PC-3 (cell line): ENCODE results near the gene SARM1. TPM values are rescaled to one million over a fixed set of nuclear protein-coding genes. Genes with fewer than 3 reads are reported as not detected.
"Not testable (repeated sequence)": the region's sequence is repeated elsewhere in the genome, so short reads cannot be mapped to it uniquely, and the experiment has no call there.

Source experiments
- ATAC-seq: fragments of 200-7000 bp; cut with Tn5 transposase; 2 replicates; pipeline ENCODE4 v1.9.1; 2020; ENCODE audit warnings: mild to moderate bottlenecking, moderate library complexity
- BruUV-seq: library from RNA; stranded (reverse); fragments of 400-500 nt; replicated peaks from 2 replicates; lab custom pipeline; 2021; lab: Mats Ljungman, UMichigan
- CTCF ChIA-PET: fragments of 300-600 bp; sonication (Branson Sonifier 250); formaldehyde crosslinking; loops from one replicate; lab custom pipeline; 2022; ENCODE audit warnings: antibody characterized with exemption; lab: Charles Lee
- POLR2A ChIA-PET: fragments of 300-600 bp; sonication (Branson Sonifier 250); formaldehyde crosslinking; loops from one replicate; lab custom pipeline; 2022; ENCODE audit warnings: antibody characterized with exemption; ENCODE audit not compliant: unreplicated experiment; lab: Charles Lee
- DNase-seq: peaks from one replicate; pipeline ENCODE4 v3.0.0-alpha.2; 2015
- H2AFZ ChIP-seq: fragments of 300-600 bp; sonication (generic); 2 replicates; pipeline ENCODE4 v1.6.0; 2016; ENCODE audit warnings: antibody characterized with exemption, low read length
- H3F3A ChIP-seq: fragments of 300-600 bp; sonication (generic); one replicate; pipeline ENCODE4 v1.6.0; 2017; ENCODE audit warnings: antibody characterized with exemption, low read length, control low read depth, mild to moderate bottlenecking; ENCODE audit not compliant: unreplicated experiment
- H3K27ac ChIP-seq: fragments of 300-600 bp; sonication (generic); 2 replicates; pipeline ENCODE4 v1.5.1; 2016; ENCODE audit warnings: mild to moderate bottlenecking, low read length
- H3K27me3 ChIP-seq: fragments of 300-600 bp; sonication (generic); 2 replicates; pipeline ENCODE4 v1.6.1; 2016; ENCODE audit warnings: low read length, mixed read lengths
- H3K36me3 ChIP-seq: fragments of 300-600 bp; sonication (generic); 2 replicates; pipeline ENCODE4 v1.6.1; 2016; ENCODE audit warnings: low read depth, mixed run types, low read length, mixed read lengths
- H3K4me1 ChIP-seq: fragments of 300-600 bp; sonication (generic); 2 replicates; pipeline ENCODE4 v1.5.1; 2016; ENCODE audit warnings: low read length; ENCODE audit not compliant: insufficient read depth
- H3K4me2 ChIP-seq: fragments of 300-600 bp; sonication (generic); 2 replicates; pipeline ENCODE4 v1.6.0; 2016; ENCODE audit warnings: low read length
- H3K4me3 ChIP-seq: fragments of 300-600 bp; sonication (generic); 2 replicates; pipeline ENCODE4 v1.5.1; 2016; ENCODE audit warnings: mild to moderate bottlenecking, low read length, mixed read lengths
- H3K79me2 ChIP-seq: fragments of 300-600 bp; sonication (generic); 2 replicates; pipeline ENCODE4 v1.6.1; 2017; ENCODE audit warnings: low read length, mixed read lengths
- H3K9ac ChIP-seq: fragments of 300-600 bp; sonication (generic); 2 replicates; pipeline ENCODE4 v1.6.0; 2016; ENCODE audit warnings: mild to moderate bottlenecking, low read length
- H3K9me2 ChIP-seq: fragments of 300-600 bp; sonication (generic); replicated peaks from 2 replicates; pipeline ENCODE4 v1.6.1; 2016; ENCODE audit warnings: mixed run types, low read length, mixed read lengths
- H3K9me3 ChIP-seq: fragments of 300-600 bp; sonication (generic); 2 replicates; pipeline ENCODE4 v1.6.1; 2016; ENCODE audit warnings: low read length, mixed read lengths
- H4K20me1 ChIP-seq: fragments of 300-600 bp; sonication (generic); 2 replicates; pipeline ENCODE4 v1.6.1; 2016; ENCODE audit warnings: low read length, mixed read lengths
- EZH2 ChIP-seq: fragments of 300-600 bp; sonication (generic); IDR thresholded peaks from one replicate; pipeline ENCODE4 v1.6.1; 2017; ENCODE audit warnings: antibody characterized with exemption, mild to moderate bottlenecking, low read length; ENCODE audit not compliant: unreplicated experiment
- EZH2phosphoT487 ChIP-seq: fragments of 300-600 bp; sonication (generic); IDR thresholded peaks from 2 replicates; pipeline ENCODE4 v1.6.1; 2018; ENCODE audit warnings: mild to moderate bottlenecking, antibody characterized with exemption, low read length, borderline replicate concordance
- intact Hi-C: fragments of 100-400 bp; cut with micrococcal nuclease; formaldehyde crosslinking; loops from 2 replicates; pipeline ENCODE4 v1.9.0; 2023
- total RNA-seq: library from RNA; depleted of rRNA; stranded (reverse); fragments of >200 nt; gene quantifications from 2 replicates; pipeline ENCODE4 v1.2.3, GENCODE V29; 2014
- TF ChIP-seq, protein P1 (sequence below): fragments of 300-600 bp; sonication (generic); conservative IDR thresholded peaks from 2 replicates; pipeline ENCODE4 v1.5.1; 2017; ENCODE audit warnings: antibody characterized with exemption, low read depth, mild to moderate bottlenecking, low read length

The SARM1 gene
- total RNA-seq, 1 experiment from 2014 or later = 6.7 TPM

- H3K9ac ChIP-seq = no peak overlapping the region
- no peaks in the 10 kb centered on the region for H3K4me1 ChIP-seq
- H3K4me3 ChIP-seq = no peak overlapping the region
- no peaks in the 10 kb centered on the region for H3K9me3 ChIP-seq
- H3K36me3 ChIP-seq = no peaks in the 10 kb centered on the region
- CTCF ChIA-PET = no interaction called here
- no peaks in the 10 kb centered on the region for H4K20me1 ChIP-seq
- no TSS peak for BruUV-seq
- no peaks in the 10 kb centered on the region for H3K79me2 ChIP-seq
- intact Hi-C loops = no loop called here
- DNase-seq (no peak), ATAC-seq (no peak)
- no peak for TF ChIP-seq EZH2
- TF ChIP-seq, protein P1, sequence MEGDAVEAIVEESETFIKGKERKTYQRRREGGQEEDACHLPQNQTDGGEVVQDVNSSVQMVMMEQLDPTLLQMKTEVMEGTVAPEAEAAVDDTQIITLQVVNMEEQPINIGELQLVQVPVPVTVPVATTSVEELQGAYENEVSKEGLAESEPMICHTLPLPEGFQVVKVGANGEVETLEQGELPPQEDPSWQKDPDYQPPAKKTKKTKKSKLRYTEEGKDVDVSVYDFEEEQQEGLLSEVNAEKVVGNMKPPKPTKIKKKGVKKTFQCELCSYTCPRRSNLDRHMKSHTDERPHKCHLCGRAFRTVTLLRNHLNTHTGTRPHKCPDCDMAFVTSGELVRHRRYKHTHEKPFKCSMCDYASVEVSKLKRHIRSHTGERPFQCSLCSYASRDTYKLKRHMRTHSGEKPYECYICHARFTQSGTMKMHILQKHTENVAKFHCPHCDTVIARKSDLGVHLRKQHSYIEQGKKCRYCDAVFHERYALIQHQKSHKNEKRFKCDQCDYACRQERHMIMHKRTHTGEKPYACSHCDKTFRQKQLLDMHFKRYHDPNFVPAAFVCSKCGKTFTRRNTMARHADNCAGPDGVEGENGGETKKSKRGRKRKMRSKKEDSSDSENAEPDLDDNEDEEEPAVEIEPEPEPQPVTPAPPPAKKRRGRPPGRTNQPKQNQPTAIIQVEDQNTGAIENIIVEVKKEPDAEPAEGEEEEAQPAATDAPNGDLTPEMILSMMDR = no peak
- no peak for TF ChIP-seq EZH2phosphoT487
- POLR2A ChIA-PET = no interaction called here
- H3K9me2 ChIP-seq = no peaks in the 10 kb centered on the region
- no peak overlapping the region for H3K27ac ChIP-seq
- no peak overlapping the region for H3K4me2 ChIP-seq
- no peak overlapping the region for H2AFZ ChIP-seq
- H3F3A ChIP-seq = no peaks in the 10 kb centered on the region
- H3K27me3 ChIP-seq = peaks cover 11% of the 10 kb centered on the region; the same call in 1 of the 2 replicates
Observed at GRCh38 chr17:28427371-28427770, 55.9 kb downstream of the SARM1 start.

DNA sequence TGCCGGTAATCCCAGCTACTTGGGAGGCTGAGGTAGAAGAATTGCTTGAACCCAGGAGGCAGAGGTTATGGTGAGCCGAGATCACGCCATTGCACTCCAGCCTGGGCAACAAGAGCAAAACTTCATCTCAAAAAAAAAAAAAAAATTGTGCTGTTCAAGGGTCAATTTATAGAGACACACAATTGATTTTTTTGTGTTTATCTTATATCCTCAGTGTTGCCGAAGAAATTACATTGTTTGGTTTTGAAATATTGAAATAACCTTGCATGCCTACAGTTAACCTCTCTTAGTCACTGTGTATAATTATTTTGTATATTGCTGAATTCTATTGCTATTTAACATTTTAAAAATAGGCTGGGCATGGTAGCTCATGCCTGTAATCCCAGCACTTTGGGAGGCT lies 56.5 kb downstream of the SARM1 start:
- BruUV-seq = not testable (repeated sequence)

GRCh38 chr17:28433721-28434120 lies 62.2 kb downstream of the SARM1 start:
- CTCF ChIA-PET = no interaction called here
- intact Hi-C loops = no loop called here

More for the DNA sequence above, 56.5 kb downstream of the SARM1 start:
- H3K4me3 ChIP-seq, H3F3A ChIP-seq, H3K27ac ChIP-seq, intact Hi-C loops, H3K9me2 ChIP-seq, POLR2A ChIA-PET, H4K20me1 ChIP-seq, H3K4me1 ChIP-seq, H2AFZ ChIP-seq, H3K79me2 ChIP-seq, H3K4me2 ChIP-seq, H3K9ac ChIP-seq, CTCF ChIA-PET, H3K9me3 ChIP-seq, DNase-seq, ATAC-seq, H3K36me3 ChIP-seq: not testable (repeated sequence)
- H3K27me3 ChIP-seq = peaks cover 12% of the 10 kb centered on the region; the same call in 1 of the 2 replicates

DNA sequence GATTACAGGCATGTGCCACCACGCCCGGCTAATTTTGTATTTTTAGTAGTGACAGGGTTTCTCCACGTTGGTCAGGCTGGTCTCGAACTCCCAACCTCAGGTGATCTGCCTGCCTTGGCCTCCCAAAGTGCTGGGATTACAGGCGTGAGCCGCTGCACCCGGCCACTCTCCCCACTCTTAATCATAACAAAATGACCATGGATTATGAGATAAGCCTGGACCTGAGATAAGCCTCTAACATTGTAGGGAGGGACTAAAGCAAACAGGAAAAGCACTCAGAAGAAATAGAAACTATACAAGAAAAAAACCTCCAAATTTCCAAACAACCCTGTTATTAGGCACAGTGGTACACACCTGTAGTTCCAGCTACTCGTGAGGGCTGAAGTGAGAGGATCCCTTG lies 62.8 kb downstream of the SARM1 start:
- ATAC-seq, H3K9me2 ChIP-seq, H3K79me2 ChIP-seq, intact Hi-C loops, H3K27ac ChIP-seq, H3K4me1 ChIP-seq, CTCF ChIA-PET, H3K36me3 ChIP-seq, BruUV-seq, POLR2A ChIA-PET, H4K20me1 ChIP-seq, H3K4me2 ChIP-seq, DNase-seq, H3F3A ChIP-seq, H3K9ac ChIP-seq, H2AFZ ChIP-seq, H3K9me3 ChIP-seq, H3K4me3 ChIP-seq: not testable (repeated sequence)
- peaks cover 16% of the 10 kb centered on the region; the same call in 1 of the 2 replicates for H3K27me3 ChIP-seq

More at GRCh38 chr17:28433721-28434120, 62.2 kb downstream of the SARM1 start:
- Histone ChIP-seq H4K20me1 (no peaks in the 10 kb centered on the region), H3K9ac (no peak overlapping the region), H3K4me3 (no peak overlapping the region), H2AFZ (no peak overlapping the region), H3K79me2 (no peaks in the 10 kb centered on the region), H3K27ac (no peak overlapping the region), H3K4me1 (no peaks in the 10 kb centered on the region), H3F3A (no peaks in the 10 kb centered on the region), H3K9me3 (no peaks in the 10 kb centered on the region), H3K27me3 (peaks cover 16% of the 10 kb centered on the region; the same call in 1 of the 2 replicates), H3K36me3 (no peaks in the 10 kb centered on the region), H3K9me2 (no peaks in the 10 kb centered on the region), H3K4me2 (no peak overlapping the region)
- TF ChIP-seq, protein P1 = no peak
- no peak for TF ChIP-seq EZH2phosphoT487
- no peak for TF ChIP-seq EZH2
- ATAC-seq = no peak
- no peak for DNase-seq
- POLR2A ChIA-PET = no interaction called here
- BruUV-seq = no TSS peak
